HEK293 (cell line): ENCODE measurements around the gene DYNAP.

Experiments
- CTCF ChIA-PET: fragments of 350-600 bp; formaldehyde crosslinking; extraction: SDS; loops from one replicate; lab custom pipeline; 2021; ENCODE audit warnings: antibody characterized with exemption; lab: Yijun Ruan, JAX
- POLR2A ChIA-PET: fragments of 300-600 bp; formaldehyde crosslinking; extraction: SDS; loops from one replicate; lab custom pipeline; 2020; ENCODE audit warnings: antibody characterized with exemption, inconsistent platforms; lab: Yijun Ruan, JAX
- H3K27ac ChIP-seq: fragments of 200-500 bp; sonication (Bioruptor generic); 2 replicates; pipeline ENCODE4 v1.5.1; 2014; ENCODE audit warnings: low read depth, low read length, control low read depth, inconsistent platforms; ENCODE audit errors: extremely low read depth
- H3K36me3 ChIP-seq, 2 experiments: fragments of 200-500 bp in 1 of 2; sonication (Bioruptor generic) in 1 of 2; 1 replicate in 1 of 2; 2 replicates in 1 of 2; pipeline ENCODE4 v1.5.1; 2014 to 2017; ENCODE audit warnings: inconsistent platforms in 2 of 2, low read length in 2 of 2; ENCODE audit not compliant: control insufficient read depth in 2 of 2, insufficient read depth in 1 of 2
- H3K4me1 ChIP-seq: fragments of 200-500 bp; sonication (Bioruptor generic); 2 replicates; pipeline ENCODE4 v1.5.1; 2014; ENCODE audit warnings: mild to moderate bottlenecking, low read length, inconsistent platforms; ENCODE audit not compliant: control insufficient read depth, insufficient read depth
- H3K4me3 ChIP-seq: 2 replicates; pipeline ENCODE4 v1.5.1; 2011; ENCODE audit warnings: low read depth, mild to moderate bottlenecking, control low read depth, low read length, moderate library complexity
- H3K9me3 ChIP-seq: fragments of 200-500 bp; sonication (Bioruptor generic); 2 replicates; pipeline ENCODE4 v1.5.1; 2014; ENCODE audit warnings: low read depth, low read length, inconsistent platforms; ENCODE audit not compliant: control insufficient read depth, insufficient read depth
- ZBTB21 ChIP-seq: fragments of 450-650 bp; formaldehyde crosslinking; IDR thresholded peaks from 2 replicates; pipeline ENCODE4 v1.5.1; 2017; ENCODE audit warnings: missing biosample characterization, missing genetic modification characterization
- ZNF654 ChIP-seq: fragments of 450-650 bp; formaldehyde crosslinking; IDR thresholded peaks from 2 replicates; pipeline ENCODE4 v1.5.1; 2016; ENCODE audit warnings: low read depth, missing biosample characterization, missing genetic modification characterization

Gene DYNAP

GRCh38 chr18:54647176-54647575 is 56.1 kb downstream of the DYNAP start:
- CTCF ChIA-PET, result interaction anchor here (1.0 kb wide), 1 partner anchor 202 kb away, joined by 7 read pairs; no protein-coding TSS in a partner anchor
- H3K4me3 ChIP-seq, result no peak overlapping the region
- POLR2A ChIA-PET, result no interaction called here
- no peaks in the 10 kb centered on the region for H3K9me3 ChIP-seq
- TF ChIP-seq ZNF654 (tag by site-specific recombination), result peak; percentile 21; the same call in 1 of the 2 replicates
- no peak for TF ChIP-seq ZBTB21 (tag by site-specific recombination)
- no peaks in the 10 kb centered on the region for H3K36me3 ChIP-seq
- H3K27ac ChIP-seq, result no peak overlapping the region
- no peaks in the 10 kb centered on the region for H3K4me1 ChIP-seq
